ENCODE data around the gene USP21.
"Not testable (repeated sequence)": the region's sequence is repeated elsewhere in the genome, so short reads cannot be mapped to it uniquely, and the experiment has no call there.

USP21 gene, protein sequence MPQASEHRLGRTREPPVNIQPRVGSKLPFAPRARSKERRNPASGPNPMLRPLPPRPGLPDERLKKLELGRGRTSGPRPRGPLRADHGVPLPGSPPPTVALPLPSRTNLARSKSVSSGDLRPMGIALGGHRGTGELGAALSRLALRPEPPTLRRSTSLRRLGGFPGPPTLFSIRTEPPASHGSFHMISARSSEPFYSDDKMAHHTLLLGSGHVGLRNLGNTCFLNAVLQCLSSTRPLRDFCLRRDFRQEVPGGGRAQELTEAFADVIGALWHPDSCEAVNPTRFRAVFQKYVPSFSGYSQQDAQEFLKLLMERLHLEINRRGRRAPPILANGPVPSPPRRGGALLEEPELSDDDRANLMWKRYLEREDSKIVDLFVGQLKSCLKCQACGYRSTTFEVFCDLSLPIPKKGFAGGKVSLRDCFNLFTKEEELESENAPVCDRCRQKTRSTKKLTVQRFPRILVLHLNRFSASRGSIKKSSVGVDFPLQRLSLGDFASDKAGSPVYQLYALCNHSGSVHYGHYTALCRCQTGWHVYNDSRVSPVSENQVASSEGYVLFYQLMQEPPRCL
- total RNA-seq: 33.2 reads per million, percentile 59 among the genes with 10 or more reads in this experiment

DNA sequence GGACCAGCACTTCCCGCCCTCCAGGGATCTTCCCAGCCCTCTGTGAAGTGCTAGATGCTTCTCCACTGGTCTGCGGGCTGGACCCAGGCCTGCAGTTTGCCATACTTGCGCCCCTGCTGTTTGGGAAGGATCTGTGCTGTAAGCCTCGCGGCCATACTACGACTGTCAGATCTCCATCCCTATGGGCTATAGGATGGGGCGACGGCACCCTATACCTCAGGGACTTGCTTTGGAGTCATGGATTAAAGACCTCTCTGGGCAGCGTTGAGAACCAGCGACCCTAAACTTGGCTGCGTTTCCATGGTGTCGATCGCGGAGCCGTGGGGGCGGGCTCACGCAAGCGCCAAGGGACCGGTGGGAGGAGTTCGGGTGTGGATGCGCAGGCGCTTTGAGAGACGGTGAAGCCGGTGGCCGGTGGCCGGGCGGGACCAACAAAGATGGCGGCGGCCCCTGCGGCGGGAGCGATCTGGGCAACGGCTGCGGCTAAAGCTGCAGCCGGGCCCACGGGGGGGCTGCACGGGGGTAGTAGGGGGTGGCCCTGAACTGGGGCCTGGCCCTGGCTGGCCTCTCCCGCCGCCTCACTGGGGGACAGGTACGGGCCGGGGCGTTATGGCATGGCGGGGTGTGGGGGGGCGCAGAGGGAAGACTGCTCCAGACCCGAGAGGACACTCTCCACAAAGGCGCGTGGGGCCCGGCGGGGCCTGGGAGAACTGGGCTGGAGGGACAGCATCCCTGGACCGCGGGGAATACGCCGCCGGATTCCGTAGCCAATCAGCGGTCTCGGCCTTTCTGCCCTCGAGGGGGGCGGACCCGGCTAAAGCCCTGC is at the start of gene USP21:
Gene USP21 (plus strand): TSS at position 414 of the 826 bp plus-strand sequence. CDS start 1,141 bp downstream, outside the sequence.
- DNase-seq: peak; percentile 89

DNA sequence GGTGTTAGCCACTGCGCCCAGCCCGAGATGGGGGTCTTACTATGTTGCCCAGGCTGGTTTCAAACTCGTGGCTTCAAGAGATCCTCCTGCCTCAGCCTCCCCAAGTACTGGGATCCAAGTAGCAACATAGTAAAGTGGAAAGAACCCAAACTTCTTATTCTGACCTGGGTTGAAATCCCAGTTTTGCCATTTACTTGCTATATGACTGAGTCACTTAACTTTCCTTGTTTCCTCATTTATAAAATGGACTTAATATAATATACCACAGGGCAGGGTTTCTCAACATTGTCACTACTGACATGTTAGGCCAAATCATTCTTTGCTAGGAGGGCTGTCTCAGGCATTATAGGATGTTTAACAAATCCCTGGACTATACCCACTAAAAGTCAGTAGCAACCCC is 48.2 kb upstream of the USP21 start:
- no peak for DNase-seq

DNA sequence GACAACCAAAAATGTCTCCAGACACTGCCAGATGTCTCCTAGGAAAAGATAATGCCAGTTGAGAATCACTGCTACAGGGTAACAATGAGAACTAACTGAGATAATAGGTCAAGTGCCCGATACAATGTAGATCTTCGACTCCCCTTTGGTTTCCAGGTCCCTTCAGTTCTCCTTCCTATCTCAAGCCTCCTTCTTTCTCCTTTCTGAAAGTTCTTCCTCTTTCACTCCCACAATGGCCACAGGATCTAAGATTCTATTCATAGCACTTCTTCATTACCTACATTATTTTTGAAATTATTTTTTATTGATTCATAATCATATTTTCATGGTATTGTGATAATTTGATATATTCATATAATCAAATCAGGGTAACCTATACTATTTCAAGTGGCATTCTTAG is 47.8 kb upstream of the USP21 start:
- DNase-seq: no peak

DNA sequence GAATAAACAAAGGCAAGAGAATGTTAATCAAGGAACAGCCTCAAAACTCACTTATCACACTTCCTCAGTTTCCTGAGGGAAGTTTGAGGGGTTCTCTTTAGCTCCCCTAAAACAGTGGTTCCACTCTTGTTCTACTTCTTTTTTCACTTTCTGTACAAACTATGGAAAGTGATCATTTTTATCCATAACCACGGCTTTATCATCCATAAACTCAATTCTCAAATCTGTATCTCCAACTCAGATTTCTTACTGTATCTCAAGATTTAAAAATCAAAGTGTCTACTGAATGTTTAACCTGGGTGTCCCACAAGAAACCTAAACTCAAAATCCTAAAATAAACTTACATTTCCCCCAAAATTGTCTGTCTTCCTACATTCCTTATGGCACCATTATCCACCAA is 45.4 kb upstream of the USP21 start:
- no peak for DNase-seq

DNA sequence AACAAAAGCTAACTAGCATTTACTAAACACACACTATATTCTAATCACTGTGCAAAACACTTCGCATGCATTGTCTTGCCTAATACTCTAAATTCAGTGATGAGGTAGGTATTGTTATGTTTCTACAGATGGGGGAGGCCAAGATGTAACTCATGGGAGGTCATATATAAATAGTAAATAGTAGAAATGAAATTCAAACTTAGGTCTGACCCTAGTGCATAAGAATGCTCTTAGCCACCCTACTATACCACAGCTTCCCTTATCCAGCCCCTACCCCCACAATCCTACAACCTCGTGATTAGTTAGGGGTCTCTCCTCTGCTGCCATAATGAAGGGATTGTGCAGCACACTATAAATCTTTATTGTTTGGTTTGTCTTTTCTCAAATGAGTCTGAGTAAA is 44.7 kb upstream of the USP21 start:
- DNase-seq: no peak

DNA sequence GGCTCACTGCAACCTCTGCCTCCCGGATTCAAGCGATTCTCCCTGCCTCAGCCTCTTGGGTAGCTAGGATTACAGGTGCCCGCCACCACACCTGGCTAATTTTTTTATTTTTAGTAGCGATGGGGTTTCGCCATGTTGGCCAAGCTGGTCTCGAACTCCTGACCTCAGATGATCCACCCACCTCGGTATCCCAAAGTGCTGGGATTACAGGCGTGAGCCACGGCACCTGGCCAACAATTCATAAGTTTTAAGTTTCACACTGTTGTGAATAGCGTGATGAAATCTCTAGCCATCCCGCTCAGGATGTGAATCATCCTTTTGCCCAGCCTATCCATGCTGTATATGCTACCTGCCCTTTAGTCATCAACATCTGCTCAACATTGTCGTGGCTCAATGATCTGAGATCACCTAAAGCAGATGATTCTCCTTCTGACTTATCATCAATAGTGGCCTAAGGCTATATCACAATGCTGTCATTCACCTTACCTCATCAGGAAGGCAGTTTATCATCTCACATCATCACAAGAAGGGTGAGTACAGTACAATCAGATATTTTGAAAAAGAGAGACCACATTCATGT is 44.1 kb upstream of the USP21 start:
- DNase-seq: no peak

DNA sequence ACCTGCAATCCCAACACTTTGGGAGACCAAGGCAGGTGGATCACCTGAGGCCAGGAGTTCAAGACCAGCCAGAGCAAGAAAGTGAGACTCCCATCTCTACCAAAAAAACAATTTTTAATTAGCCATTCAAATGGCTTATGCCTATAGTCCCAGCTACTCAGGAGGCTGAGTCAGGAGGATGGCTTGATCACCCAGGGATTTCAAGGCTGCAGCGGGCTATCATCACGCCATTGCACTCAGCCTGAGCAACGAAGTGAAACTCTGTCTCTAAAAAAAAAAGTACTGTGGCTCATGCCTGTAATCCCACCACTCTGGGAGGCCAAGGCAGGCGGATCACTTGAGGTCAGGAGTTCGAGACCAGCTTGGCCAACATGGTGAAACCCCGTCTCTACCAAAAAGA is 43.3 kb upstream of the USP21 start:
- DNase-seq: not testable (repeated sequence)

DNA sequence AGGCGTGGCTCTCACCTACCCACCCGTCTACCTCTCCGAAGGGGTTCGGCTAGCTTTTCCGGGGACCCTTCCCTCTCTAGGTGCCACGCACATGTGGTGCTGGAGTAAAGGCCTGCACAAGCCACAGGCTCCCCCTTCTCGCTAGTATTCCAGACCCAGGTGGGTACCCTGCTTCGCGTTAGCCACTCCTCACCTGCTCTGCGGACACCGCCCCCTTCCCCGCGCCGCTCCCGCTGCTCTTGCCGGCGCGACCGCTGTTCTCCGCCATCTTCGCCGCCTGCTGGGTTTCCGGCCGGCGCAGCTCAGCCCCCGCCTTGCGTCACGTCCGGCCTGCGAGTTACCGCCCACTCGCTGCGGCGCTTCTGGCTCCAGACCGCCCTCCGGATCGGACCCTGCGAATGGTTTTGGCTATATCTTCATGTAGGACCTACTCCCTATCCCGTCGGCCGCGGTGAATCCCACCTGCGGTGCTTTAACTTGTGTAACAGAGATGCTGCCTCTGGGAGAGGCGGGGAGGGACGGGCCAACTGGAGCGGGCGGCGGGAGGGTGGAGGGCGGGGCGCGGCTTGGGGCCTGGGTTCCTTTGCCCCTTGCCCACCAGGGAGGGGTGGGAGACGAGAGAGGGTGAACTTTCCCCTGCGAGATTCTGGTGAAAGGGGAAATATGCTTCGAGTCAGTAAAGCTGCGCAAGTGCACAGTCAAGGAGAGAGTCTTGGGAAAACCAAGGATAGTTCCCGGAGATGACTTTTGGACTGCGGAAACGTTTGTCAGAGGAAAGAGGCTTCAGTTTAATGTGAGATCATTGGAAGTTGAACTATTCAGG is 41.3 kb upstream of the USP21 start, which contains the start of the genes NIT1 and PFDN2:
Gene NIT1 (plus strand): TSS at position 347 of the 823 bp plus-strand sequence. CDS start 72 bp downstream, at position 419.
Gene PFDN2 (minus strand): TSS at position 279 of the 823 bp plus-strand sequence. CDS start 11 bp downstream, at position 268.
- DNase-seq: peak; percentile 81

DNA sequence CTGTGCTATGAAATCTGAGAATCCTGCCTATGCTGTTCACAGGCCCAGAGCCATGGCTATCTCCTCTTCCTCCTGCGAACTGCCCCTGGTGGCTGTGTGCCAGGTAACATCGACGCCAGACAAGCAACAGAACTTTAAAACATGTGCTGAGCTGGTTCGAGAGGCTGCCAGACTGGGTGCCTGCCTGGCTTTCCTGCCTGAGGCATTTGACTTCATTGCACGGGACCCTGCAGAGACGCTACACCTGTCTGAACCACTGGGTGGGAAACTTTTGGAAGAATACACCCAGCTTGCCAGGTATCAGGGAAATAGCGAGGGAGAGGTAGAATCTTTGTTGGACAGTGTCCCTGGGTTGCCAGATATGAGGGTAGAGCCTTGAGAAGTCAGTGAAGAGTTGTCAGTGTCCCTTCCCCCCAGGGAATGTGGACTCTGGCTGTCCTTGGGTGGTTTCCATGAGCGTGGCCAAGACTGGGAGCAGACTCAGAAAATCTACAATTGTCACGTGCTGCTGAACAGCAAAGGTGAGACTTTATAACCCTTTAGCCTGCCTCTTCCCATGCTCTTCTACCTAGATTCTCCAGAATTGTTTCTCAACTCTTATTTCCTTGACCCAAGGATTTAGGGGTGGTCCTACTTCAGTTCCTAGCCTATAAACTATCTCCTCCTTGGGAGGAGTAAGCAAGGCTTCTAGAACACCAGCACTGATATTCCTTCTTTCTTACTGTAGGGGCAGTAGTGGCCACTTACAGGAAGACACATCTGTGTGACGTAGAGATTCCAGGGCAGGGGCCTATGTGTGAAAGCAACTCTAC is 40.0 kb upstream of the USP21 start:
- DNase-seq: peak; percentile 54

DNA sequence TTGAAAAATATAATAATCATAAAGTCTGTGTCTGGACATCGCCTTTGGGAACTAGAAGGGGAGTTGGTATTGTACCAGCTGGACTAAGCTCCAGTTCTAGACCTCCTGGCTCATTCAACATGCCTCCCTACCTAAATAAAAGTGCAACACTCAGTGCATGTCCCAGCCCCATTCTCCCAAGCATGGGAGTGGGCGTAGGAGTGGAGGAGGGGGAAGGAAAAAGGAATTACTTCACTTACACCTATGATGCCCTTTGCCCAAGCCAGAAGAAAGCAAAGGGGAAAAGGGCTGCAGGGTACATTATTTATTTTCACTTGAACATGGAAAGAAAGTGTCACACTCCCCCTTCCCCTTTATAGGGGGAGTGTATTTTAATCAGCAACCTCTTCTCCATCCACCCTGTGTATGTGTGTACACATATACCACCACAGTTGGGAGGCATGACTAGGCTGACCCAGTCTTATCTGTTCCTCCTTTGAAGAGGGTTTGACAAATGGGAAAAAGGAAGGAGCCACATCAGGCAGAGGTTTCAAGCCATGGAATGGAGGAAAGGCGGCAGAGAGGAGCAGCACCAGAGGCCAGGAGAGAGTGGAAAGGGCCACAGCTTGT is 38.2 kb upstream of the USP21 start:
- no peak for DNase-seq

DNA sequence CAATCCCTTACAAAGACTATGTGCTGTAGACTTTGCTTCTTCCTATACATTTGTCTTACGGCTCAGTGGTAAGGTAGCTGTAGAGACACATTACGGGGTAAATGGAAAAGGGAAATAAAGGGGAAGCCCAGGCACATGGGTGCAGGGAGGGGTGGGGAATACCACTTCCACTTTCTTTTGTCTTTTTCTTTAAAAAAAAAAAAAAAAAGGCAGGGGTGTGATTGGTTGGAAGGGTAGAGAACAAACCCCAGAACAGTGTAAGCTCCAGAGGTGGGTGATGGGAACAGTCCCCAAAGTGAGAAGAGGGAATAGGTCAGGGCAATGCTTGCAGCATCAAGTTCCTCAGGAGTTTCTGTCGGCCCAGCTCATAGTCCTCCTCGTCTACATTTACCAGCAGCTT is 37.5 kb upstream of the USP21 start:
- DNase-seq: no peak

DNA sequence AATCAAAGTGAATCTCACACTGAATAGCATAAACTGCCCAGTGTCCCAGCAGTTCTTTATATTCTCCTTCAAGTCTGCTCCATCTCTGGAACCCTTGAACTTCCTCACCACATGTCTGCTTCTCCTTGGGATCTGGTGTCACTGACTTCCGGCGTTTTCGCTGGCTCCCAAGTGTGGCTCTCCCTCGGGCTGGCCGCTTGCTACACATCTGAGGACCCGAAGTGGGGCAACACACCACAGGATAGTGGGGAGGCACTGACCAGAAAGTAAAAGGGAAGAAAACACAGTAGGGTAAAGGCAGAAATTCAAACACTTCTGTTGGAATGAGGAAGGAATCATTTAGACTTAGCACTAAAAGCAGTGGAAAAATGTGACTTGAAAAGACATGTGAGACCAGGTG is 36.3 kb upstream of the USP21 start:
- DNase-seq: no peak

DNA sequence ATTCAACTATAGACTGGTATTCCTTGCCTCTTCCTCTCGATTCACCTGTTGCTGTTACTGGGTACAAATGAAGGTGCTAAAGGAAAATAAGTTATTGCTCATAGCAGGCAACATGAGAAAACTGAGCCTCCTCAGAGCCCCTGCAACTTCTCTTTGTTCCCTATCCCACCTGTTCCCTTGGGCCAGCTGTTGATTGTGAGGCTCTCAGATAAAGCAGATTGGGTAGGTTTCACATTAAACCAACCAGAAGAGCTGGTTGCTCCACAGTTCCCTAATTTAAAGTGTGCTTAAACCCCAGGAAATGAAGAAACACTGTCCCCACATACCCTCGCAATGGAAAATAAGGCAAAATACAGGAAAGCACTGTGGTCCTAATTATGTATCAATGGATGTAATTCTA is 31.7 kb upstream of the USP21 start:
- no peak for DNase-seq

DNA sequence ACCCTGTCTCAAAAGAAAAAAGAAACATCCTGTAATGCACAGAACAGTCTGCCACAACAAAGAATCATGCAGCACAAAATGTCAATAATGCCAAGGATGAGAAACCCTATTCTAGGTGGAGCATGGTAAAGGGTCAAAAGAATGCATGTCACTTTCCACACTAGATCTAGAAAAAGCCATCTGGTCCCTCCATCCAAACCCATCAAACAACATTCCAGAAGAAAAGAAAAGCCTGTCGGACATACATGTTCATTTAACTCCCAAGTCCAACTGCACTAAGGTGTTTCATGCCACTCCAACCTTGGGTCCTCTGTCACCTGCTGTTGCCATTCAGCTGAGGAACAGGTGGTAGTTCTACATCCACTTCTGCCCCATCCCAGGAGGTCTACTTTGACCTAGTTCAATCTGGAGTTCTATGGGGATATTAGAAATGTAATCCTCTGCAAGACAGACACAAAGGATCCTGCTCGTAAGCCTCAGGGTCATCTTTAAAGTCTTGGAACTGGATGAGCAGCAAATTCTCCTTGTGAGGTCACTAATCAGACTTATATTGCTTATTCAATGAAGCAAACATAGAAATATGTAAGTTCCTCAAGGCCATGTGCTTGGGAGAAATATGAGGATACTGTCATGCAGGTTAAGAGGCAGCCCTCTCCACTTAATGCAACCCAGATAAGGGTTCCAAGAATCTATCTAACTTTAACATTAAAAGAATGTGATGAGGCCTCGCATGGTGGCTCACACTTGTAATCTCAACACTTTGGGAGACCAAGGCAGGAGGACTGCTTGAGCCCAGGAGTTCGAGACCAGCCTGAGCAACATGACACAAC is 30.5 kb upstream of the USP21 start:
- DNase-seq: no peak

DNA sequence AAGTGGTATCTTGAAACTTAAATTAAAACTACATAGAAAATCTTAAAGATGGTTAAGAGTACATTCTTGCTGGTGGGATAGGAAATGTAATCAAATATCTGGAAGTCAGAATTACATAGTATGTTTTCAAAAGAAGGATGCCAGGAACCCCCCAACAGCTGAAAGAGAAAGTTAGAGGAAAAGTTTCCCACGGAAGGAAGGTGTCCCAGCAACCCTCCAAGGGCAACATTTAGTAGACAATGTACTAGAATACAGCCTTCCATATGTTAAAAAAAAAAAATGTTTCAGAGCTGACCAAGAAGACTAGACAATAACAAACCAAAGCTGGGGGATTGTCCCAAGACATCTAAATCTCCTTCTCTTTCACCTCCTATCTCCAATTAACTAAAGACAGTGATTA is 29.0 kb upstream of the USP21 start:
- DNase-seq: no peak

DNA sequence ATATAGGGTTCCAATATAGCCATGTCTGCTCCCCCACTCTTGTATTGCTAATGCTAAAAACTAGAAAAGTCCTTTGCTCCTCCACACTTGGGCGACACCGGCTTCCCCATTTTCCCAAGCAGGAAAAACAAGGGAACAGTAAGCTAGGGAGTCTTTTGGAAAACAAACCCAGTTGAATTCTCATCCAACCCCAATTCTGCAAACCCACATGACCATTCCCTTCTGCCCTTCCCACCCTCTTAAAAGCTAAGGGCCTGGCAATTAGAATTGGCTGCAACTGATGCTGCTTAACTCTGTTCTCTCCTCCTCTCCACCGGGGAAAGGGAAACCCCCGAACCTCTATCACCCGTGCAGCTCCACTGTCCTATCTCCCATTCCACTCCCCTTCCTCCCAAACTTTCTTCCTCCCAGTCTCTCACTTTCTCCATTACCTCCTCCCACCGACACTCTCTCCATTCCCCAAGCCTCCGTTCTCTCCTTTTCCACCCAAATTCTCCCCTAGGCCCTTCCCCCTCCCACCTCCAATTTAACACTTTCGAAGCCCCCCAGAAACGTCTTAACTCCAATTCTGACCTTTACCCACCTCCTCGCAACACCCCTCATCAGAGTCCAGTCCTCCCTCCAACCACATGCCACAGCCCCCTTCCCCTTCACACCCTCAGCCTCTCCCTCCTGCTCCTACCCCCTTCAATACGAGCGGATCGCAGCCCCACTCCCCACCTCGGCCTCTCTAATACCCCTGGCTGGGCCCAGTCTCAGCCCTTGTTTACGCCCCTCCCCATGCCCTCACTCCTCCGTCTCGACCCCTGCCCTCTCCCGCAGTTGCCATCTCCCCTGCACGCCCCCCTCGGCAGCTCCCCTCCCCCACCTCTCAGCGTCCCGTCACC is 27.5 kb upstream of the USP21 start:
- DNase-seq: no peak

DNA sequence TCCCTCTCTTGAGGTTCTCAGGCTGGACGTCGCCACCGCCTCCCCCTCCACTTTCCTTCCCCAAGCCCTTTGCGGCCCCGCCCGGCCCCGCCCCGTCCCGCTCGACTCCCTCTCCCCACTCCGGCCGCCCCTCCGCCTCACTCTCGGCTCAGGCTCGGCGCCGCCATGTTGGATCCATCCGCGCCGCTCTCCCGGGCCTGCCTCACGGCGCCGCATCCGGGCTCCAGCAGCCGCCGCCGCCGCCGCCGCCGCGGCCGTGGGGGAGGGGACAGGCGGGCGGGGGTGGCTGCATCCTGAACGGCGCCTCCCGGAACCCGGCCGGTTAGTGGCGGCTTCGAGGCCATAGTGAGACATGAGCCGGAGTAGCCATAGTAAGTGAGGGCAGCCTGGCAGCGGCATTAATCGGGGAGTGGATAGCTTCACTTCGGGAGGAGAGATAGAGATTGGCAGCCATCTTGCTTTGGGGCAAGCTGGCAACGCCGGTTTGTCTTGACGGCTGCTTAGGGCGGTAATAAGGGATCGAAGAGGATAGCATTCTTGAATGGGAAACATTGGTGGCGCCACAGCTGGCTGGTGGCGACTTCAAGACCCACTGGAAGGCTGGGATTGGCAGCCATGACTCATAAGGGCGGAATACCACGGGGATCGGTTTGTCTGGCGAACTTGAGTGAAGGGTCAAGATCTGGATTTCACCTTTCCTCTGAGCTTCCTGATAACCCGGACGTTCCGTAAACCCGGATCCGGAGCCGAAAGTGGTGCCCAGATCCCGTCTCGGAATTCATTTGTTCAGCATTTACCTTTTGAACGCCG is 26.7 kb upstream of the USP21 start, which contains the start of gene DEDD:
Gene DEDD (minus strand): TSS at position 258 of the 810 bp plus-strand sequence. CDS start 8,205 bp downstream, outside the sequence.
- DNase-seq: peak; percentile 85
